GM03348 (cell line): ENCODE data around the gene CCM2.
"Not testable (repeated sequence)": the region's sequence is repeated elsewhere in the genome, so short reads cannot be mapped to it uniquely, and the experiment has no call there.

Experiments
- DNase-seq: peaks from one replicate; pipeline ENCODE4 v3.0.0; 2012; ENCODE audit warnings: low spot score

Gene CCM2

GRCh38 chr7:45001138-45001694 is 1.2 kb downstream of the CCM2 start:
- DNase-seq = no peak

DNA sequence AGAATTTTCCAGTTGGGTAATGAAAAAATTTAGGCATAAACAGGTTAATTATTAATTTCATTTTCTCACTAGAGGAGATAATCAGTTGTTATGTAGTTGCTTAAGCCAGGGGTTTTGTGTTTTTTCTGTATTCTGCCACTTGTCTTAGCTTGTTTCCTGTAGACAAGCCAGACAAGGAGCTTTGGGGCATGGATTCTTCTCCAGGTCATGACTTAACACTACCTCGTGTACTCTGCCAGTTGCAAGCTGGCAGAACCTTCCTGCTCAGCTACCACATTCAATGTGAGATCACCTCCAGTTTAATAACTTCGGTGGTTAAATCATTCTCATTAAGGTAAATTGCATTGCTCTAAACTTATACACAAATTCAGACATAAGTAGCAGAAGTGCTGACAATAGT is 1.8 kb downstream of the CCM2 start:
- no peak for DNase-seq

DNA sequence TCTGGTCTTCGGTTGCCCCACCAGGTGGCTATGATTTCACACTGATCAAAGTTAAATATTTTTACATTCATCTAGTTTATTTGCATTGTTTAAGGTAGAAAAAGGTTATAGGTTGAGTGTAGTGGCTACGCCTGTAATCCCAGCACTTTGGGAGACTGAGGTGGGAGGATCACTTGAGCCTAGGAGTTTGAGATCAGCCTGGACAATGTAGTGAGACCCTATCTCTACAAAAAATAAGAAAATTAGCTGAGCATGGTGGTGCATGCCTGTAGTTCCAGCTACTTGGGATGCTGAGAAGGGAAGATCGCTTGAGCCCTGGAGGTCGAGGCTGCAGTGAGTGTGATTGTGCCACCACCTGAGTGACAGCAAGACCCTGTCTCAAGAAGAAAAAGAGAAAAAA is 3.8 kb downstream of the CCM2 start:
- no peak for DNase-seq

DNA sequence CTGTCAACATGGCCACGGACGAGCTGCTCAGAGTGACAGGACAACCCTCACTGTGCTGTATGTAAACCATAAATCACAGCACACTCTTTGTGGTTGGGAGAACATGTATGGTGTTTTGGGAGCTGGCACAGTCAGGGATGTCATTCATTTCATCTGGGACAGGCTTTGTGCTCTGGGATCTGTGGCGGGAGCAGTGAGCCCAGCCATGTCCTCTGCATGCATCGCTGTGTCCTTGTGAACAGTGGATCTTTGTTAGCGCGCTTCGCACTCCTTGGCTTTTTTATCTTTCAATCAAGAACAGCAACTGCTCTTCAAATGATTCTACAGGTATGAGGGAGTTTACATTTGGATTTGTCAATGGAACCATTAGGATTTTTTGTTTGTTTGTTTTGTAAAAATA is 7.1 kb downstream of the CCM2 start:
- DNase-seq = no peak

DNA sequence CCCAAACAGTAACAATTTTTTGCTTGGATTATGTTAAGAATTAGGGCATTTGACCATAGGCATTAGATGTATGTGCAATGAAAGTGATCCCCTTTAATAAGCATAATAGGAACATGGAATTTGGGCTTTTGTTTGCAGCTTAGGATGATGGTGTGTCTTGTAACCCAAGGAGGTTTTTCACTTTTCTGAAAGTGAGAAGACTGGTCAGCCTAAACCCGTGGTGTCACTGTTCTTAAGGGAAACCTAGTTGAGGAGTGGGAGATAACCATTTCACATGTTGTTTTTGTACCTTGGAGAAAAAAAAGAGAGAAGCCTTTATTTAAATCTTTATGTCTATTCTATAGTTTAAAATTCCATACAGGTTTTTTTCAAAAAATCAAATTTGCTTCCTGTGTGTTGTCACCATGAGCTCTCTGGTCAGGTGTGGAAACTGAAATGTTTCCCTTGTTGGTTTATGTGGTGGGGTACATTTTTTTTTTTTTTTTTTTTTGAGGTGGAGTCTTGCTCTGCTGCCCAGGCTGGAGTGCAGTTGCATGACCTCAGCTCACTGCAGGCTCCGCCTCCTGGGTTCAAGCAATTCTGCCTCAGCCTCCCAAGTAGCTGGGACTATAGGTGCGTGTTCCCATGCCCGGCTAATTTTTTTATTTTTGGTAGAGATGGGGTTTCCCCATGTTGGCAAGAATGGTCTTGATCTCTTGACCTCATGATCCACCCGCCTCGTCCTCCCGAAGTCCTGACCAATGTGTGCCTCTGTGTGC is 7.7 kb downstream of the CCM2 start:
- no peak for DNase-seq

- DNase-seq = no peak
Measured at GRCh38 chr7:45013465-45013967, 13.5 kb downstream of the CCM2 start.

DNA sequence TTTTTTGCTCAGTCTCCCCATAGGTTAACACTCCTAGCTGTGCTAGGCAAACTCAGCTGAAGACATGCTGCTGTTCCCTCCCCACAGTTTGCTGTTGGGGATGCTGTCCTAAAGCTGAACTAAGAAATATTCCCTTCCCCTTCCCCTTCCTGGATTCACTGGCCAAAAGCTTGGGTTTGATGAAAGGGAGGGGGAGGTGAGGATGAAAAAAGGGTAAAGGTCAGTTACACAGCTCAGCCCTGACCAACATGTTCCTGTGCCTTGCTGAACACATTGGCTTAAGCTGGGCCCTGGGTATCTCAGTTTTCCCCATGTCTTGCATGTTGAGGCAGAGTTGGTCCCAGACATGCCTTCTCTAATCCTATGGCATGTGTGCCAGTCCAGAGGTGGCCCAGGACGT is 15.3 kb downstream of the CCM2 start:
- no peak for DNase-seq

DNA sequence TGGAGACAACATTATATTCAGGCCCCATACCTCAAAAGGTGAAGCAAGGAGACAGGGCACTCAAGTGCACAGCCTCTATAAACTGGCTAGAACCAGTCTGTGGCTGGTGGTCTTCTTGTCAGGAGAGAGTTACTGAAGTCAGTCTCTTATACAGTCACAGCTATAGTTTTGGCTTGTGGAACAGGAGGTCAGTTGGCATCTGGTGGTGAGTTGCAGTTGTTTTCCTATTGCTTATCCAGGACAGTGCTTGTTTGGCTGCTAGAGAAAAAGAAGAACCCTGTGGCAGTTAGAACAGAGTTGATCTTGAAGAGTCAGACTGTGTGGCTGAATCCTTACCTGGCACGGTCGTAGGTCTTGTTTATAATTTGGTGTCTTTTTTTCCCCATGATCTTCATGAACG is 17.3 kb downstream of the CCM2 start:
- no peak for DNase-seq

GRCh38 chr7:45020915-45021314 is 20.9 kb downstream of the CCM2 start:
- DNase-seq = no peak

DNA sequence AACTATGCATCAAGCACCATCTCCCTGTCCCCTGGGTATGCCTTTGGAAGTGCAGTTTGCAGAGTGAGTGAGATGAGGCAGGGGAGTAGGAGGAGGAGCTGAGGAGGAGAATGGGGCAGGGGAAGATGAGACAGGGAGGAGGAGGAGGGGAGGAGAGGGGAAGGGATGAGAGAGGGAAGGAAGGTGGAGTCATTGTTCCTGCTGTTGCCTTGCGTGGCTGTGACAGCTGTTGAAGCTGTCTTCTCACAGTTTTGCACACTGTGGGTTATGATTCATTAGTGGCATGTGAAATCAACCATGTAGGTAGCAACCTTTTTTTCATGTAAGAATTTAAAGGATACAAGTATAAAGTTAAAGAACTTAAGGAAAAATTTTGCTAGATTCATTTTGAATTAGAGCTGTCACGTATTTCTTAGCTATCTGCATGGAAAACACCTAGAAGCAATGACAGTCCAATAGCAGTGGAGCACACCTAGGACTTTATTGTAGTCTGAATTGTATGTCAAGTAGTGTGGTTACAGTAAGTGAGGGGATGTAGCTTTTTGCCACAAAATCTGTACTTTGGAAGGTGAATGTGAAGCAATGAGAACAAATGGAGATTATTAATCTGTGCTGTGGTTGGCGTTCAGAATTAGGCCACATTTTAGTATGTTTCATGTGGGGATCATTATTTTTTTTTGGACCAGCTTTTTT is 21.7 kb downstream of the CCM2 start:
- peak; percentile 26 for DNase-seq

GRCh38 chr7:45024126-45024744 is 24.2 kb downstream of the CCM2 start:
- no peak for DNase-seq

- DNase-seq = not testable (repeated sequence)
Measured at GRCh38 chr7:45025473-45025872, 25.5 kb downstream of the CCM2 start.

GRCh38 chr7:45026013-45026412 is 26.0 kb downstream of the CCM2 start:
- DNase-seq = no peak

DNA sequence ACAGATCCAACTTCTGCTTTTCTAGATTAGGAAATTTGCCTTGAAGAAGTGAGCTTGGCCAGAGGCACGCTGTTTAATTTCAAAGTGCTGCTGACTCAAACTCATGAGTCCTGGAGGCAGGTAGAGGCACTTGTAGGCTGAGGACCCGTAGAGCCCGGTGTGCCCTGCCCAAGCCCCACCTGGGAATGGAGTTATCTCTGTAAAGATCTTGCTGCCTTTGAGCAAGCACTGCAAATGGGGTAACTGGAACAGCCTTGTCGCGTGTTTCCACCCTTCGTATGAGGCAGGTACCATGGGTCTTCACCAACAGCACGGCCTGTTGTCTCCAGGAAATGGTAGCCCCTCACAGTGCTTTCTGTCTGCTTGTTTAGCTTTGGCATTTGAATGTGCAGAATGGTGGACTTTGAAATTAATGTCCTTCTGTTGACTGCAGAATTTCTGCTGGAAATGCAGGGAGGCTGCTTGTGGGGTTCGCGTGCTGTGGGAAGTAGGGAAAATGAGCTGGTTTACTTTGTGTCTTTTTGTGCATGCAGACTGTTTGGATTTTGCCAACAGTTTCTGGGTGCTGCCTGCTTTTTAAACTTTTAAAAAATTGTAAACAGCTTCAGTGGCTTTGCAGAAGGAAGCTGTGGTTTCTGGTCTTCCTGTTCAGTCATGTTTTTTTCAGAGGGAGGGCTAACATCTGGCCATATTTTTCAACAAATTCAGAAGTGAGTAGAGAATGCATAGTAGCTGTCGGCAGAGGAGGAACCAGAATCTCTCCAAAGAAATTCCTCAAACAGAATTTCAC is 27.2 kb downstream of the CCM2 start:
- DNase-seq = peak; percentile 67

GRCh38 chr7:45027774-45028114 is 27.7 kb downstream of the CCM2 start:
- DNase-seq = no peak

DNA sequence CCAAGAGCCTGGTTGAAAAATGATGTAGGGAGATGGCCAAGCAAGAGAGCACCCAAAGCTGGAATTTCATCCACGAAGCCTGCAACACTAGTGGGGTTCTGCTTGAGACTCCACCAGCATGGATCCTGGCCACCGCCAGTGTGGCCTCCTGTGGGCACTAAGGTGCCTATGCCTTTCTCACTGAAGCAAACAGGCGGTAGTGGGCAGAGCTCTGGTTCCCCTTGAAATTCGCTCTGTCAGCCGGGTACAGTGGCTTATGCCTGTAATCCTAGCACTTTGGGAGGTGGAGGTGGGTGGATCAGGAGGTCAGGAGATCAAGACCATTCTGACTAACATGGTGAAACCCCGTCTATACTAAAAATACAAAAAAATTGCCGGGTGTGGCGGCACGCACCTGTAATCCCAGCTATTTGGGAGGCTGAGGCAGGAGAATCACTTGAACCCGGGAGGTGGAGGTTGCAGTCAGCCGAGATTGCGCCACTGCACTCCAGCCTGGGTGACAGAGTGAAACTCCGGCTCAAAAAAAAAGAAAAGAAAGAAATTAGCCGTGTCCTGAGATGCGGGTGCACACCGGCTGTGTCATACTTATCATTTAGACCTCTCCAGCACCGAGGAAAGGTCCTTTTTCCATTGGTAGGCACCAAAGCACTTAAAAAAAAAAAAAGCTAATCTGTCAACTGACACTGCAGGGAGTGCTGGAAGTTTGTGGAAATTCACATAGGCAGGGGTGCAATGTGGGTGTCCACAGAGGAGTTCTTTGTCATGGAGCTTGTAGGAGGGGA is 28.3 kb downstream of the CCM2 start:
- DNase-seq = no peak

- no peak for DNase-seq
Measured at GRCh38 chr7:45028920-45029344, 28.9 kb downstream of the CCM2 start.

DNA sequence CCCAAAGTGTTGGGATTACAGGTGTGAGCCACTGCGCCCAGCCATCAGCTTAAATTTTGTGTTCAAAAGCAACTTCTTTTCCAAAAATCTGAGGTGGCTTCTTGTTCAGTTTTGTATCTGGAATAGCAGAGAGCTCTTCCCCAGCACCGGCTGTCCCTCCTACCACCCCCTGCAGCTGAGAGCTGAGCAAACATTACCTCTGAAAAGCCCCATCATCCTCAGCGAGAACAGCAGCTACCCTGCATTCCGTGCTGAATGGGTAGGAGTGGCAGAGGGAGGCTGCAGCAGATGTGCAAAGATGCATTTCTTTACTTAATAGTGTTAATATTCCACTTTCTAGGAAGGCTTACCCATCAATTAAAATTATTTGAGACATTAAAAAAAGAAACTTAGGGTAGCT is 31.8 kb downstream of the CCM2 start:
- DNase-seq = no peak

GRCh38 chr7:45032421-45032820 is 32.4 kb downstream of the CCM2 start:
- no peak for DNase-seq

GRCh38 chr7:45033261-45033930 is 33.4 kb downstream of the CCM2 start:
- peak; percentile 48 for DNase-seq

GRCh38 chr7:45033931-45034290 is 33.9 kb downstream of the CCM2 start:
- DNase-seq = peak; percentile 29
